ENCODE results near the gene APOL1. TPM values are rescaled to one million over a fixed set of nuclear protein-coding genes. Genes with fewer than 3 reads are reported as not detected.
"Not testable (repeated sequence)": the region's sequence is repeated elsewhere in the genome, so short reads cannot be mapped to it uniquely, and the experiment has no call there.

The APOL1 gene
- total RNA-seq, 3 donors from 2014 or later: 39.8 to 53.1 (median 42.0) TPM

DNA sequence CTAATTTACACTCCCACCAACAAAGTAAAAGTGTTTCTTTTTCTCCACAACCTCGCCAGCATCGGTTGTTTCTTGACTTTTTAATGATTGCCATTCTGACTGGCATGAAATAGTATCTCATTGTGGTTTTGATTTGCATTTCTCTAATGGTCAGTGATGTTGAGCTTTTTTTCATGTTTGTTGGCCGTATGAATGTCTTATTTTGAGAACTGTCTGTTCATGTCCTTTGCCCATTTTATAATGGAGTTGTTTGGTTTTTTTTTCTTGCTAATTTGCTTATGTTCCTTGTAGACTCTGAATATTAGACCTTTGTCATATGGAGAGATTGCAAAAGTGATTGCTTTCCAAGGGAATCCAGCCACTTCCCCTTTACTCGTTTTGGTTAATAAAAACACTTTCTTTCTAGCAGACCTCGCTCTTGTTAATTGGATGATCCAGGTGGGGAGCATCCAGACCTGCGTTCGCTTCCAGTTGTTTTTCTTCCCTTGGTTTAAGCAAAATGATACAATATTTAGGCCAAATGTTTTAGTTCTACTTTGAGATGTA, 34.2 kb upstream of the APOL1 start:
- H3K4me3 Mint-ChIP-seq: no peak overlapping the region
- H3K36me3 Mint-ChIP-seq (ENCODE audit: insufficient read depth): no peaks in the 10 kb centered on the region
- DNase-seq: no peak
- H3K4me1 Mint-ChIP-seq (ENCODE audit: low read depth): peaks cover 10% of the 10 kb centered on the region
- H3K27me3 Mint-ChIP-seq (ENCODE audit: low read depth): peaks cover 17% of the 10 kb centered on the region
- ATAC-seq: no peak
- H3K9me3 Mint-ChIP-seq: no peaks in the 10 kb centered on the region

DNA sequence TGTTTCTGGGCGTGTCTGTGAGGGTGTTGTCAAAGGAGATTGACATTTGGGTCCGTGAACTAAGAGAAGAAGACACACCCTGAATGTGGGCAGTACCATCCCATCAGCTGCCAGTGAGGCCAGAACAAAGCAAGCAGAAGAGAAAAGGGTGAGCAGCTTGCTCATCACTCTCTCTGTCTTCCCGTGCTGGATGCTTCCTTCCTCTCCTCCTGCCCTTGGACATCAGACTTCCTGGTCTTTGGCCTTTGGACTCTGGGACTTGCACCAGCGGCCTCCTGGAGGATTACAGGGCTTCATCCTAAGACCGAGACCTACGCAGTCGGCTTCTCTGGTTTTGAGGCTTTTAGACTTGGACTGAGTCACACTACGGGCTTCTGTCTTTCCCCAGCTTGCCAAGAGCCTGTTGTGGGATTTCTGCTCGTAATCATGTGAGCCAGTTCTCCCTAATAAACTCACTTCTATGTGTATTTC, 32.4 kb upstream of the APOL1 start:
- ATAC-seq: no peak
- H3K4me3 Mint-ChIP-seq: no peak overlapping the region
- no peaks in the 10 kb centered on the region for H3K9me3 Mint-ChIP-seq
- DNase-seq: no peak
- H3K27me3 Mint-ChIP-seq (ENCODE audit: low read depth): peaks cover 11% of the 10 kb centered on the region
- H3K4me1 Mint-ChIP-seq (ENCODE audit: low read depth): peaks cover 12% of the 10 kb centered on the region
- H3K36me3 Mint-ChIP-seq (ENCODE audit: insufficient read depth): peaks cover 2% of the 10 kb centered on the region

DNA sequence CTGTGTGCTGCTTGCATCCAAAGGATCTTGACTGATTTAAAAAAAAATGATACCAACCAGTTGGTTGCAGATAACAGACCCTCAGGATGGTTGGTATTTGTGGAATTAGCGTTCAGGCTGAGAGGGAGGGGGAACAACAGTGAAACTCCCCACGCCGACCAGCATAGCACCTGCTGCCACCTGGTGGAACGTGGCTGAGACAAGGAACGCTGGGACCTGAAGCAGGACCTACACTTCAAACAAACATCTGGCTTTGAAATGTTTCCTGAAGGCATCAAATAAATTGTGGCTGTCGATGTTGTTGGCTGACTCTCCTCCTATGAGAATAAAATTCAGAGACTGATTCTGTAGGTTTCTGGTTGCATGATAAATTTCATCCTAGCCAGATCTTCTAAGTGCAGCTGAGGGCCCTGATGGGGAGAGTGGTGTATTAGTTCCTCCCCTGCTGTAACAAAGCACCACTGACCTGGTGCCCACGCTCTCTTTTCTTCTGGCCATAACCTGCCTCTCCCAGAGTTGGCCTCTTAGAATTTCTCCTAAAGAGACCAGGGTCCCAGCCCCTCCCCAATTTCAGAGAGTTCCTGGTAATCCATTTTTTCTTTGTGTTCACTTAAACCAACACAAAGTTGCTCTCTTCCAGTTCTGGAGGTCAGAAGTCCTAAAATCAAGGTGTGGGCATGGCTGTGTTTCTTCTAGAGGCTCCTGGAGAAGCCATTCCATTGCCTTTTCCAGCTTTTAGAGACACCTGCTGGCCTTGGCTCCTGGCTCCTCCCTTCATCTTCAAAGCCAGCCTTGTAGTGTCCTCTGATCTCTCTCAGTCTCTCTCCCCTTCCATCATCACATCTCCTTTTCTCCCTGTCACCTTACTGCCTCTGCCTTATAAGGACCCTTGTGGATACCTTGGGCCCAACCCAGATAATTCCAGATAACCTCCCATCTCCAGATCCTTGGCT, 30.9 kb upstream of the APOL1 start:
- ATAC-seq: peak; percentile 84 to 87
- Mint-ChIP-seq H3K4me3 (peak overlapping the region; percentile 58), H3K27me3 (ENCODE audit: low read depth) (peaks cover 6% of the 10 kb centered on the region), H3K4me1 (ENCODE audit: low read depth) (peaks cover 12% of the 10 kb centered on the region), H3K9me3 (no peaks in the 10 kb centered on the region), H3K36me3 (ENCODE audit: insufficient read depth) (peaks cover 11% of the 10 kb centered on the region)
- peak; percentile 53 for DNase-seq

DNA sequence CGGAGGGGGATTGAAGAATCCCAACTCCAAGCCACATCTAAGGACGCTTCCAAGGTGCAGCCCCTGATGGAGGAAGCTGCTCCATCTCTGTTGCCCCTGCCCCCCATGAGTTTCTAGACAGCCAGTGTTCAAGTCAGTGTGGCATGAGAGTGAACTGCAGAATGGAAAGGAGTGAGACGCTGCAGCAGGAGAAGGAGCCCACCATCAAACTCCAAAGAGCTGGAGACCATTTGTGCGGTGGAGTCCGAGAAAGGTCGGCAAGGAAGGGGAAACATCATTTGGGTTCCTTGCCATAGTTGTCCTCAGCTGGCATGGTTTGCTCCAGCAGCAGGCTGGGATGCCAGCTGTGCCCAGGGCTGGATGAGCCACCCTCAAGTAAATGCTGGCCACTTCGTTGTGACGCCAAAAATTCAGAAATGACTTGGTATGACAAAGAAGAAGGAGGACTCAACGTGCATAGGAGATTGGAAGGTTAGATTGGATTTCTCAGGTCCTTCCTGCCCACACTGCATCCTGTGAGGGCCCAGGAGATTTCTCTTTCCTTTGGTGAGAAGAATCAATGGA, 30.0 kb upstream of the APOL1 start:
- ATAC-seq: no peak
- H3K9me3 Mint-ChIP-seq: no peaks in the 10 kb centered on the region
- peaks cover 16% of the 10 kb centered on the region for H3K36me3 Mint-ChIP-seq (ENCODE audit: insufficient read depth)
- no peak overlapping the region for H3K4me3 Mint-ChIP-seq
- peaks cover 6% of the 10 kb centered on the region for H3K27me3 Mint-ChIP-seq (ENCODE audit: low read depth)
- no peak for DNase-seq
- peaks cover 12% of the 10 kb centered on the region for H3K4me1 Mint-ChIP-seq (ENCODE audit: low read depth)

- peaks cover 17% of the 10 kb centered on the region for H3K36me3 Mint-ChIP-seq (ENCODE audit: insufficient read depth)
- no peak overlapping the region for H3K4me3 Mint-ChIP-seq
- H3K9me3 Mint-ChIP-seq: no peaks in the 10 kb centered on the region
- H3K4me1 Mint-ChIP-seq (ENCODE audit: low read depth): peaks cover 12% of the 10 kb centered on the region
- H3K27me3 Mint-ChIP-seq (ENCODE audit: low read depth): peaks cover 2% of the 10 kb centered on the region
- no peak for DNase-seq
- no peak for ATAC-seq
Observed at GRCh38 chr22:36223504-36223903, 29.4 kb upstream of the APOL1 start.

GRCh38 chr22:36224245-36224644, 28.7 kb upstream of the APOL1 start:
- Mint-ChIP-seq H3K4me3 (no peak overlapping the region), H3K36me3 (ENCODE audit: insufficient read depth) (peaks cover 24% of the 10 kb centered on the region), H3K27me3 (ENCODE audit: low read depth) (peaks cover 2% of the 10 kb centered on the region), H3K4me1 (ENCODE audit: low read depth) (peaks cover 12% of the 10 kb centered on the region), H3K9me3 (no peaks in the 10 kb centered on the region)
- no peak for DNase-seq
- no peak for ATAC-seq

GRCh38 chr22:36225333-36225922, 27.5 kb upstream of the APOL1 start:
- Mint-ChIP-seq H3K36me3 (ENCODE audit: insufficient read depth) (peaks cover 31% of the 10 kb centered on the region), H3K9me3 (no peaks in the 10 kb centered on the region), H3K4me1 (ENCODE audit: low read depth) (peaks cover 12% of the 10 kb centered on the region), H3K27me3 (ENCODE audit: low read depth) (no peaks in the 10 kb centered on the region), H3K4me3 (no peak overlapping the region)
- DNase-seq: no peak
- no peak for ATAC-seq

DNA sequence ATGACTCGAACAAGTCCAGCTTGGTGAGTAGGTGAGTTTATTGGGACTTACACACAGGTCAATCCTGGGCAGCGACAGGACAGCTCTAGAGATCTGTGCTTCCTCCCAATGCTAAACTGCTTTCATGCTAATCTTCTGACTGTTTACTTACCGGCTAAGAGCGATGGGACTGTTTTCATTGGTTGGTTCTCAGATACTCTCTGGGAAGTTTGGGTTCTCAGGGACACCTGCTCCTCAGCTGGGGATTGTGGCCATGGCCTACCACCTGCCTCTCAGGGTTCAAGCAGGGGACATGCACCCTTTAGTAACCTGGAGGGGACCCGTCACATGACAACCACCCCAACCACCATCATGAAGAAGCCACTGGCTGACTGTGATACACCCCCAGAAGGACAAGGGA, 26.7 kb upstream of the APOL1 start:
- ATAC-seq (no peak), DNase-seq (no peak)
- no peaks in the 10 kb centered on the region for H3K27me3 Mint-ChIP-seq (ENCODE audit: low read depth)
- H3K9me3 Mint-ChIP-seq: no peaks in the 10 kb centered on the region
- peaks cover 10% of the 10 kb centered on the region for H3K4me1 Mint-ChIP-seq (ENCODE audit: low read depth)
- peaks cover 37% of the 10 kb centered on the region for H3K36me3 Mint-ChIP-seq (ENCODE audit: insufficient read depth)
- H3K4me3 Mint-ChIP-seq: no peak overlapping the region

DNA sequence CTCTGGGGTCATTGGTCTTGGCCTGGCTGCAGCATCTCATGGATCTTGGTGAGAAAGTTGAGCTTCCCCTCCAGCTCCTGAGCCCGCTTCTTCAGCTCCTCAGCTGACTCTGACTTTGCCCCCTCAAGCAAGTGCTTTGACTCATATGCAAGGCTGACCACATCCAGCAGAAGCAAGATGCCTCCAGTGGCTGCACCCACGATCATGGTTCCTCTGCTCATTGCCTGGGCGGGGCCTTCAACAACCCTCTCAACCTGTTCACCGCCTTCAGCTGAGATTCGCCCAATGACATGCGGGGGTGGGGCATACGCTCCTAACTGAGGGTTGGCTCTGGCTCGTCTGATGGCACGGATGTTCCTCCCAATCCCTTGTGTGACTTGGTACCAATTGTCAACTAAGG, 25.5 kb upstream of the APOL1 start:
- Mint-ChIP-seq H3K27me3 (ENCODE audit: low read depth) (no peaks in the 10 kb centered on the region), H3K4me3 (no peak overlapping the region), H3K36me3 (ENCODE audit: insufficient read depth) (peaks cover 48% of the 10 kb centered on the region), H3K9me3 (no peaks in the 10 kb centered on the region), H3K4me1 (ENCODE audit: low read depth) (peaks cover 6% of the 10 kb centered on the region)
- ATAC-seq (peak in 1 of 2 donors; percentile 31), DNase-seq (no peak)

DNA sequence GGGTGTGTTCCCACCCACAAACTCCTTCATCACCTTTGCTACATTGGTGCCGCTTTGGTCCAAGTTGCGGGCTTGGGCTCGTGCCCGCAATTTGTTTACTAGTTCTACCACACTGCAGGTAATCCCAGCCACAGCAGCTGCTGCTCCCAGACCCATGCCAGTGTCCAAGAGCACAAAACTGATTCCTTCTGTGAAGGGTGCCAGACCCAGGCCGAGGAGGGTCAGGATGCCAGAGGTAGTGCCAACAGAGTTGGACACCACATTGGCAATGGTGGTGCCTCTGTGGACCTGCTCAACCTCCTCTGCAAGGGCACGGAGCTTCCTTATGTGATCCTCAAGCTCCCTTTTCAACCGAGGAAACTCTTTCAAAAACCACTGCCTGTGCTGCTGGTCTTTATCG, 25.1 kb upstream of the APOL1 start:
- H3K9me3 Mint-ChIP-seq: no peaks in the 10 kb centered on the region
- peaks cover 6% of the 10 kb centered on the region for H3K4me1 Mint-ChIP-seq (ENCODE audit: low read depth)
- H3K36me3 Mint-ChIP-seq (ENCODE audit: insufficient read depth): peaks cover 50% of the 10 kb centered on the region
- no peak for ATAC-seq
- no peak for DNase-seq
- H3K4me3 Mint-ChIP-seq: no peak overlapping the region
- H3K27me3 Mint-ChIP-seq (ENCODE audit: low read depth): no peaks in the 10 kb centered on the region

DNA sequence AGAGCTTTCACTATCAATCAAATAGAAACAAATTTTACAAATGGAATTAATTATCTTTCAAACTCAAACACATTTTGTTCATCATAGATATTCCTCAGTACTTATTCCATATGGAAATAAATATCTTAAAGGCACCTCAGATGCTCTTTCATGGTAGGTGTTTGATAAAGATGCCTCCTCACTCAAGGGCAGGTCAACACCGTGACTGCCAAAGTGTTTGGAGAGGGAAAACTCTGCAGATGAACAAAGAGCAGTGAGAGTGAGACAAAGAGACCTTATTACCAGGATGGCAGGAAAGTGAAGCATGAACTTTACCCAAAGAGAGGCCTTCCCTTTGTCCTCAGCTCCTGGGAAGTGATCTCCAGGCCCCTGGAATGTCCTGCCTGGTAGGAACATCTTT, 24.6 kb upstream of the APOL1 start:
- peaks cover 56% of the 10 kb centered on the region for H3K36me3 Mint-ChIP-seq (ENCODE audit: insufficient read depth)
- H3K4me1 Mint-ChIP-seq (ENCODE audit: low read depth); DNase-seq; H3K9me3 Mint-ChIP-seq; H3K4me3 Mint-ChIP-seq; H3K27me3 Mint-ChIP-seq (ENCODE audit: low read depth); ATAC-seq: not testable (repeated sequence)

DNA sequence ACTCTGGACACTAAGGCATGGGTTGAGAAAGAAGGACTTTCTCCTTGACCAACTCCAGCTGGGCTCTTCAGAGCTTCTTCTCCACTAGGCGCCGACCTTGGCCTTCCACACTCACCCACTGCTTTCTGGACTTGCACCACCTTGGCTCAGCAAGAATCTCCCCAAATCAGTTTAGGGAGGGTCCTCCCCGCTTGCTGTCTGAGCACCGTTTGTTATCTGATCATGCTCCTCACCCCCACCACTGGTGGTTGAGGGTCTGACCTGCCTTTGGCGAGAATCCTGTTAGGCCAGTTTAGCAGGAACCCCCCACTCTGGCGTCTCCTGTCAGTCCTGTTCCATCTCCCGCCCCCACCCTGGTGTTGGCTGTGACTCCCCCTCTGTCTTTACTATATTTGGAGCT, 24.0 kb upstream of the APOL1 start:
- Mint-ChIP-seq H3K9me3 (no peaks in the 10 kb centered on the region), H3K4me1 (ENCODE audit: low read depth) (peaks cover 12% of the 10 kb centered on the region), H3K27me3 (ENCODE audit: low read depth) (no peaks in the 10 kb centered on the region), H3K36me3 (ENCODE audit: insufficient read depth) (peaks cover 61% of the 10 kb centered on the region), H3K4me3 (no peak overlapping the region)
- ATAC-seq: no peak
- no peak for DNase-seq

DNA sequence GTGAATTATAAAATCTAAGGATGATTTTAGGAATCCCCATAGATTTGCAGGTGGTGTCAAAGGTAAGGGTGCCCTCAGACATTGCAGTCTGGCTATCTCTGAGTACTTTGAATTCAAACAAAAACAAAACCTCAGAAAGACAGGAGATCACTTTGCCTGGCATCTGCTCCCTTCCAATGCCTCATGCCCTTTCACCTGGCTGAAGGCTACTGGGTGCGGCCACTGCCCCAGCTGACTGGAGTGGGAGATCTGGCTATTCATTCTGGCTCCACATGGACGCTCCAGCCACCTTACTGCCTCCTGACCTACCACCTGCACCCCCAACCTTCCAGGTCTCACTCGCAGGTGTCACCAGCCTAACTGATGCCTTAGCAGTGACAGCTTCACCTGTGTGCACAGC, 23.3 kb upstream of the APOL1 start:
- Mint-ChIP-seq H3K36me3 (ENCODE audit: insufficient read depth) (peaks cover 67% of the 10 kb centered on the region), H3K4me1 (ENCODE audit: low read depth) (peaks cover 16% of the 10 kb centered on the region)
- not testable (repeated sequence) for H3K9me3 Mint-ChIP-seq; DNase-seq; ATAC-seq; H3K4me3 Mint-ChIP-seq; H3K27me3 Mint-ChIP-seq (ENCODE audit: low read depth)

GRCh38 chr22:36231051-36231450, 21.9 kb upstream of the APOL1 start:
- H3K27me3 Mint-ChIP-seq (ENCODE audit: low read depth); DNase-seq; ATAC-seq; H3K9me3 Mint-ChIP-seq; H3K4me3 Mint-ChIP-seq: not testable (repeated sequence)
- peaks cover 78% of the 10 kb centered on the region for H3K36me3 Mint-ChIP-seq (ENCODE audit: insufficient read depth)
- peaks cover 30% of the 10 kb centered on the region for H3K4me1 Mint-ChIP-seq (ENCODE audit: low read depth)
